GM19025 (cell line): ENCODE measurements around the gene SIRPB1.
"Not testable (repeated sequence)": the region's sequence is repeated elsewhere in the genome, so short reads cannot be mapped to it uniquely, and the experiment has no call there.

ENCODE experiments used
- ATAC-seq: cut with Tn5 transposase; IDR thresholded peaks from one replicate; pipeline ENCODE4 v1.9.1; 2021; ENCODE audit warnings: mild to moderate bottlenecking, low read depth, moderate library complexity; ENCODE audit not compliant: unreplicated experiment

The SIRPB1 gene

GRCh38 chr20:1608678-1609347 is 11.0 kb downstream of the SIRPB1 start:
- ATAC-seq = not testable (repeated sequence)

GRCh38 chr20:1600736-1601135 is 19.1 kb downstream of the SIRPB1 start:
- no peak for ATAC-seq

- ATAC-seq = no peak
Observed at GRCh38 chr20:1595333-1595732, 24.5 kb downstream of the SIRPB1 start.

GRCh38 chr20:1588533-1589460 is 31.0 kb downstream of the SIRPB1 start:
- ATAC-seq = no peak

GRCh38 chr20:1587781-1588532 is 31.9 kb downstream of the SIRPB1 start:
- no peak for ATAC-seq

GRCh38 chr20:1579488-1579887 is 40.3 kb downstream of the SIRPB1 start:
- no peak for ATAC-seq

GRCh38 chr20:1577906-1578305 is 41.9 kb downstream of the SIRPB1 start:
- ATAC-seq = no peak

- ATAC-seq = not testable (repeated sequence)
Observed at GRCh38 chr20:1577313-1577712, 42.5 kb downstream of the SIRPB1 start.

- ATAC-seq = no peak
Observed at GRCh38 chr20:1576641-1577040, 43.2 kb downstream of the SIRPB1 start.

GRCh38 chr20:1576003-1576402 is 43.8 kb downstream of the SIRPB1 start:
- ATAC-seq = not testable (repeated sequence)

GRCh38 chr20:1571583-1571982 is 48.2 kb downstream of the SIRPB1 start:
- not testable (repeated sequence) for ATAC-seq
